Chondrocyte (in vitro differentiated cells): Measurements from ENCODE around the gene NOCT. TPM values are rescaled to one million over a fixed set of nuclear protein-coding genes. Genes with fewer than 3 reads are reported as not detected.

Experiments used
- DNase-seq: peaks from one replicate; pipeline ENCODE4 v3.0.0; 2021; ENCODE audit warnings: mixed read lengths, low spot score
- H3K27ac Mint-ChIP-seq: one replicate; pipeline ENCODE4 v1.8.0; 2021; ENCODE audit warnings: mild to moderate bottlenecking, moderate library complexity, mixed read lengths; ENCODE audit not compliant: unreplicated experiment
- H3K27me3 Mint-ChIP-seq: 2 replicates; pipeline ENCODE4 v1.8.0; 2021; ENCODE audit warnings: low read depth, mixed read lengths
- H3K36me3 Mint-ChIP-seq: 2 replicates; pipeline ENCODE4 v1.8.0; 2021; ENCODE audit warnings: low read depth, mixed read lengths
- H3K4me1 Mint-ChIP-seq: 2 replicates; pipeline ENCODE4 v1.8.0; 2021; ENCODE audit warnings: low read depth, mild to moderate bottlenecking, mixed read lengths
- H3K4me3 Mint-ChIP-seq: one replicate; pipeline ENCODE4 v1.8.0; 2021; ENCODE audit warnings: mild to moderate bottlenecking, moderate library complexity, mixed read lengths; ENCODE audit not compliant: unreplicated experiment
- H3K9me3 Mint-ChIP-seq: 2 replicates; pipeline ENCODE4 v1.8.0; 2021; ENCODE audit warnings: low read depth, mixed read lengths
- CTCF ChIP-seq: fragments of 200-600 bp; sonication (generic); IDR thresholded peaks from 2 replicates; pipeline ENCODE4 v1.5.0; 2021; ENCODE audit warnings: antibody characterized with exemption, mild to moderate bottlenecking, moderate library complexity
- total RNA-seq: library from RNA; stranded (reverse); gene quantifications from 3 replicates; pipeline ENCODE4 v1.2.1, GENCODE V29; 2021

NOCT gene
- total RNA-seq, 1 donor from 2014 or later, result 31.6 TPM

DNA sequence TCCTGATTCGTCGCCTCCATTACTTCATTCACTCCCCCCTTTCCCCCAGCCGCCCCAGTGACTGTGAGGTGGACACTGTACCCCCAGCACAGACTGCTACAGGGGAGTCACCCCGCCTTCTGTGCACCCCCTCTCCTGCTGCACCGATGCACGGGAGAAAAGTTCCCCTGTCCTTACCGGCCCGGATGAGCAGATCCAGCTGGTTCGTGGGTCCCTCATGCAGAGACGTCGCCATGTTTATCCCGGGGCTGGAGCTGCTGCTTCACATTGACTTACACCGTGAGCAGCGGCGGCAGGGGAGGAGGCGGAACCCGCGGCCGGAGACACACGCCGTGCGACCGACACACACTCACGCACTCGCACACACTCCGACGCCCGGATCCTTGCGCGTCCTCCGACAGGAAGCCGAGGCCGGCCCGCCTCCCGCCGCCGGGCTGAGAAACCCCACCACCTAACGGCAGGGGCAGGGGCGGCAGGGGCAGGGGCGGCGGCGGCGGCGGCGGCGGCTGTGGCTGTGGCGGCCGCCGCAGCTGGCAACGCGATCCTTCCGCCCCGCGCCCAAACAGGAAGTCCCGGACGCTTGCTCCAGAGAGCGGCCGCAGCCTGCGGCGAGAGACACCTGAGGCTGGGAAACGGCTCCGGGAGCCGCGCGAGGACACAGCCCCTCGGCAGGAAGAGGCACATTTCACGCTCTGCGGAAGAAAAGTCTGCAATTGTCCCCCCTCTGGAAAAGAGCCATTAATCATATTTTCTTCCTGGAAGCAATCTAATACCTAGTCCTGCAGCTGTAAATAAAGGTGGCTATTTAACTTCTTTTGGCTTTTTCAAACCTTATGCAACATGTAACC lies 68.6 kb downstream of the NOCT start:
- H3K27ac Mint-ChIP-seq, result peak overlapping the region; percentile 99
- no peaks in the 10 kb centered on the region for H3K9me3 Mint-ChIP-seq
- peak; percentile 66 for TF ChIP-seq CTCF
- peaks cover 36% of the 10 kb centered on the region for H3K4me1 Mint-ChIP-seq
- peak overlapping the region; percentile 99 for H3K4me3 Mint-ChIP-seq
- H3K27me3 Mint-ChIP-seq, result no peaks in the 10 kb centered on the region
- DNase-seq, result peak; percentile 98
- peaks cover 1% of the 10 kb centered on the region for H3K36me3 Mint-ChIP-seq

DNA sequence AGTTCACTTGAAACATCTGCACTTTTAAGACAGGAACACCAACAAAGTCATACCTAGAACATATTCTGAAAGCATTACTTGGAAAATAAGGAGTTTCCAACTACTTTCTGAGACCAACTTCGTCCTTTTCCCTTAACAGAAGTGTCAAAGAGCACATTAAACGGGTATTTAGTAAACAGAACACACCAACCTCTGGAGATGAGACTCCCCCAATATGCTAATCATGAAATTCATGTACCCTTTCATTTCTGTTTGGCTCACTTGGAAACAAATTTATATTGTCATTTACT lies 69.2 kb downstream of the NOCT start:
- H3K9me3 Mint-ChIP-seq, result no peaks in the 10 kb centered on the region
- peaks cover 1% of the 10 kb centered on the region for H3K36me3 Mint-ChIP-seq
- DNase-seq, result no peak
- H3K27me3 Mint-ChIP-seq, result no peaks in the 10 kb centered on the region
- H3K27ac Mint-ChIP-seq, result peak overlapping the region; percentile 99
- peaks cover 36% of the 10 kb centered on the region for H3K4me1 Mint-ChIP-seq
- no peak for TF ChIP-seq CTCF
- peak overlapping the region; percentile 99 for H3K4me3 Mint-ChIP-seq

DNA sequence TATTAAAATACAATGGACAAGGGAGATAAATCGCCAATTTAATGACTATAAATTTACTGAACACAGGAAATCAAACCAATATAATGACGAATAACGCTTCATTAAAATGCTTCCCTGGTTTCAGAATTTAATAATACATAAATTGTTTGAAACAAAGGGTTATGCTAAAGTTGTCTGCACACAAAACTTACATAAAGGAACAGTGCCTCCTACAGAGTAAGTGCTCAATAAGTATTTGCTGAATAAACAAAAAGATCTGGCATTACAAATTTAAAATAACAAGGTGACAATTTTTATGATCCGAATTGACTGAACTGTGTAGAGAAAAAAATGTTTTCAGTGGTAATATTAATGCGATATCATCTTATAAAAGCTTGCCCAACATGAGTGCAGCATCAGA lies 69.6 kb downstream of the NOCT start:
- Mint-ChIP-seq H3K27me3 (no peaks in the 10 kb centered on the region), H3K4me1 (peaks cover 36% of the 10 kb centered on the region), H3K4me3 (peak overlapping the region; percentile 99), H3K27ac (peak overlapping the region; percentile 99), H3K36me3 (peaks cover 1% of the 10 kb centered on the region), H3K9me3 (no peaks in the 10 kb centered on the region)
- no peak for DNase-seq
- TF ChIP-seq CTCF, result peak; percentile 76

- Mint-ChIP-seq H3K27ac (no peak overlapping the region), H3K27me3 (no peaks in the 10 kb centered on the region), H3K4me1 (no peaks in the 10 kb centered on the region), H3K9me3 (no peaks in the 10 kb centered on the region), H3K4me3 (no peak overlapping the region), H3K36me3 (no peaks in the 10 kb centered on the region)
- DNase-seq, result no peak
- TF ChIP-seq CTCF, result no peak
These were observed 76.7 kb downstream of the NOCT start for GRCh38 chr4:139092271-139092670.

Other genes with a start within 250 kb of the NOCT start
- 30.2 to 34.2 TPM (median 32.3 TPM) in 3 replicates for gene ELF2, start 161.4 kb downstream of the NOCT start, total RNA-seq